Lower lobe of right lung (tissue), 2 donors: Measurements from ENCODE around the gene TNS4. TPM values are rescaled to one million over a fixed set of nuclear protein-coding genes. Genes with fewer than 3 reads are reported as not detected.

ENCODE experiments used
- ATAC-seq, 2 donors: fragments of 200-7000 bp; cut with Tn5 transposase; one replicate each; pipeline ENCODE4 v1.9.1; 2020 to 2022; ENCODE audit warnings: mild to moderate bottlenecking in 2 of 2, moderate library complexity in 2 of 2
- DNase-seq: peaks from one replicate; pipeline ENCODE4 v3.0.0-alpha.2; 2020
- H3K27ac ChIP-seq: fragments of 200-600 bp; one replicate; pipeline ENCODE4 v1.8.0; 2022
- H3K27me3 ChIP-seq: fragments of 200-600 bp; one replicate; pipeline ENCODE4 v1.8.0; 2022; ENCODE audit warnings: low read depth
- H3K36me3 ChIP-seq: fragments of 200-600 bp; one replicate; pipeline ENCODE4 v1.8.0; 2022; ENCODE audit warnings: mild to moderate bottlenecking
- H3K4me1 ChIP-seq: fragments of 200-600 bp; one replicate; pipeline ENCODE4 v1.8.0; 2022
- H3K4me3 ChIP-seq: fragments of 200-600 bp; one replicate; pipeline ENCODE4 v1.8.0; 2022; ENCODE audit warnings: mild to moderate bottlenecking
- H3K9me3 ChIP-seq: fragments of 200-600 bp; one replicate; pipeline ENCODE4 v1.8.0; 2022
- CTCF ChIP-seq: fragments of 200-600 bp; IDR thresholded peaks from one replicate; pipeline ENCODE4 v1.8.0; 2022; ENCODE audit warnings: antibody characterized with exemption, mild to moderate bottlenecking
- intact Hi-C: fragments of 100-400 bp; cut with DNase I; formaldehyde crosslinking; loops from one replicate; pipeline ENCODE4 v1.11.0; 2022
- total RNA-seq: library from RNA; stranded (reverse); fragmentation: NEBNext Ultra II Directional; extraction: Animal tissue kit (Norgen Biotek cat#: 25700); gene quantifications from one replicate; pipeline ENCODE4 v1.2.1, GENCODE V29; 2021
- donor health status: DM: no; HTN: yes; CAD: no; lungs with severe emphysema.

The TNS4 gene
- total RNA-seq, 1 donor from 2014 or later, result 0.68 TPM

GRCh38 chr17:40450175-40450574, 51.2 kb downstream of the TNS4 start:
- Histone ChIP-seq H3K4me3 (peak overlapping the region; percentile 3), H3K36me3 (peaks cover 38% of the 10 kb centered on the region), H3K27ac (peak overlapping the region; percentile 63), H3K27me3 (no peaks in the 10 kb centered on the region), H3K9me3 (no peaks in the 10 kb centered on the region), H3K4me1 (peaks cover 90% of the 10 kb centered on the region)
- TF ChIP-seq CTCF, result peak; percentile 62
- intact Hi-C loops, result no loop called here
- DNase-seq (no peak), ATAC-seq (no peak)

- peak; percentile 76 for DNase-seq
- H3K27me3 ChIP-seq, result no peaks in the 10 kb centered on the region
- peaks cover 24% of the 10 kb centered on the region for H3K36me3 ChIP-seq
- no peak for TF ChIP-seq CTCF
- ATAC-seq, result peak; percentile 74 to 75
- intact Hi-C loops, result no loop called here
- peak overlapping the region; percentile 63 for H3K27ac ChIP-seq
- H3K4me1 ChIP-seq, result peaks cover 89% of the 10 kb centered on the region
- no peaks in the 10 kb centered on the region for H3K9me3 ChIP-seq
- peak overlapping the region; percentile 84 for H3K4me3 ChIP-seq
These were observed 52.7 kb downstream of the TNS4 start for GRCh38 chr17:40448639-40449261.

GRCh38 chr17:40448213-40448638, 53.2 kb downstream of the TNS4 start:
- H3K27me3 ChIP-seq, result no peaks in the 10 kb centered on the region
- no peak for TF ChIP-seq CTCF
- peak overlapping the region; percentile 84 for H3K4me3 ChIP-seq
- ATAC-seq (no peak), DNase-seq (no peak)
- H3K9me3 ChIP-seq, result no peaks in the 10 kb centered on the region
- H3K4me1 ChIP-seq, result peaks cover 90% of the 10 kb centered on the region
- H3K36me3 ChIP-seq, result peaks cover 19% of the 10 kb centered on the region
- peak overlapping the region; percentile 63 for H3K27ac ChIP-seq
- intact Hi-C loops, result no loop called here

- Histone ChIP-seq H3K9me3 (no peaks in the 10 kb centered on the region), H3K27me3 (no peaks in the 10 kb centered on the region), H3K4me1 (peaks cover 88% of the 10 kb centered on the region), H3K36me3 (peaks cover 14% of the 10 kb centered on the region), H3K27ac (peak overlapping the region; percentile 63), H3K4me3 (peak overlapping the region; percentile 84)
- ATAC-seq (no peak), DNase-seq (no peak)
- intact Hi-C loops, result no loop called here
- no peak for TF ChIP-seq CTCF
These were observed 53.6 kb downstream of the TNS4 start for GRCh38 chr17:40447806-40448205.

GRCh38 chr17:40447148-40447644, 54.2 kb downstream of the TNS4 start:
- H3K4me3 ChIP-seq, result peak overlapping the region; percentile 84

More at GRCh38 chr17:40447148-40447644, 54.2 kb downstream of the TNS4 start:
- intact Hi-C loops, result no loop called here
- no peak for DNase-seq
- no peaks in the 10 kb centered on the region for H3K27me3 ChIP-seq
- ATAC-seq, result no peak
- no peaks in the 10 kb centered on the region for H3K9me3 ChIP-seq
- peaks cover 8% of the 10 kb centered on the region for H3K36me3 ChIP-seq
- TF ChIP-seq CTCF, result no peak
- peaks cover 88% of the 10 kb centered on the region for H3K4me1 ChIP-seq
- H3K27ac ChIP-seq, result peak overlapping the region; percentile 92
